Natural killer cell (primary cell): ENCODE results near the gene DMRT1. TPM values are rescaled to one million over a fixed set of nuclear protein-coding genes. Genes with fewer than 3 reads are reported as not detected.
A peak's percentile ranks its signal among the peaks of the same experiment; 100 is the strongest.

Experiments used
- ATAC-seq, 3 donors: fragments of 150-1000 bp in 2 of 3; fragments of 200-7000 bp in 1 of 3; cut with Tn5 transposase; 1 replicate in 1 of 3; 2 replicates in 2 of 3; pipeline ENCODE4 v1.10.0; 2021; ENCODE audit warnings: mild to moderate bottlenecking in 2 of 3, moderate library complexity in 2 of 3
- DNase-seq, 2 donors: peaks; one replicate each; pipeline versions ENCODE4 v3.0.0 to v3.0.0-alpha.2; 2013 to 2021; ENCODE audit warnings: mixed read lengths in 1 of 2
- H3K27ac ChIP-seq: one replicate; pipeline ENCODE4 v1.5.1; 2013; ENCODE audit warnings: mild to moderate bottlenecking, low read length
- H3K27me3 ChIP-seq: one replicate; pipeline ENCODE4 v1.6.1; 2013; ENCODE audit warnings: low read length; ENCODE audit not compliant: control insufficient read depth, insufficient read depth
- H3K36me3 ChIP-seq: one replicate; pipeline ENCODE4 v1.6.1; 2013; ENCODE audit warnings: low read length; ENCODE audit not compliant: control insufficient read depth, insufficient read depth
- H3K4me1 ChIP-seq: one replicate; pipeline ENCODE4 v1.6.1; 2013; ENCODE audit warnings: low read length; ENCODE audit not compliant: control insufficient read depth, insufficient read depth
- H3K4me3 ChIP-seq: one replicate; pipeline ENCODE4 v1.5.1; 2013; ENCODE audit warnings: low read length
- H3K9me3 ChIP-seq: one replicate; pipeline ENCODE4 v1.6.1; 2013; ENCODE audit warnings: low read length; ENCODE audit not compliant: control insufficient read depth, insufficient read depth
- H3K27ac Mint-ChIP-seq, 2 donors: one replicate each; pipeline ENCODE4 v1.8.0; 2022; ENCODE audit warnings: mild to moderate bottlenecking in 2 of 2, mixed read lengths in 2 of 2, moderate library complexity in 1 of 2
- H3K27me3 Mint-ChIP-seq, 2 donors: one replicate each; pipeline ENCODE4 v1.8.0; 2022; ENCODE audit warnings: low read depth in 2 of 2, mixed read lengths in 2 of 2
- H3K36me3 Mint-ChIP-seq: one replicate; pipeline ENCODE4 v1.8.0; 2022; ENCODE audit warnings: mixed read lengths
- H3K4me1 Mint-ChIP-seq, 2 donors: one replicate each; pipeline ENCODE4 v1.8.0; 2022; ENCODE audit warnings: mixed read lengths in 2 of 2
- H3K4me3 Mint-ChIP-seq: one replicate; pipeline ENCODE4 v1.8.0; 2022; ENCODE audit warnings: mild to moderate bottlenecking, moderate library complexity, mixed read lengths
- H3K9me3 Mint-ChIP-seq, 2 donors: one replicate each; pipeline ENCODE4 v1.8.0; 2022; ENCODE audit warnings: mixed read lengths in 2 of 2
- CTCF ChIP-seq: fragments of 200-600 bp; IDR thresholded peaks from one replicate; pipeline ENCODE4 v1.8.0; 2022; ENCODE audit warnings: antibody characterized with exemption
- WGBS: methylation state at CpG from one replicate; pipeline ENCODE4 v1.1.7; 2013; ENCODE audit warnings: missing lambda C conversion rate; ENCODE audit not compliant: insufficient coverage; 5-methylcytosine and 5-hydroxymethylcytosine counted together
- intact Hi-C: fragments of 100-400 bp; cut with micrococcal nuclease; formaldehyde crosslinking; loops from one replicate; pipeline ENCODE4 v1.14.2; 2022
- total RNA-seq, 4 donors: library from RNA; stranded (reverse); fragments of 120-200 nt in 1 of 4; gene quantifications; one replicate each; pipeline versions ENCODE4 v1.2.3 to v1.2.4, GENCODE V29; 2013 to 2022

The DMRT1 gene
- total RNA-seq, 3 donors from 2014 or later (not counting 1 experiment from before 2014, with no cell fraction given) = not detected

- Mint-ChIP-seq H3K4me3 (peak overlapping the region; percentile 42), H3K36me3 (no peaks in the 10 kb centered on the region), H3K27ac (no peak overlapping the region), H3K4me1 (peaks cover 5 to 6% of the 10 kb centered on the region in 2 donors), H3K9me3 (no peaks in the 10 kb centered on the region), H3K27me3 (peaks cover 56 to 76% of the 10 kb centered on the region in 2 donors)
- H3K27ac ChIP-seq = no peak overlapping the region
- no peaks in the 10 kb centered on the region for H3K36me3 ChIP-seq
- DNase-seq = no peak
- H3K4me1 ChIP-seq = peaks cover 29% of the 10 kb centered on the region
- no peak for ATAC-seq
- WGBS = 12% methylated on average over 57 of the region's 57 CpGs
- no peak overlapping the region for H3K4me3 ChIP-seq
- peaks cover 67% of the 10 kb centered on the region for H3K27me3 ChIP-seq
- TF ChIP-seq CTCF = no peak
- intact Hi-C loops = no loop called here
- no peaks in the 10 kb centered on the region for H3K9me3 ChIP-seq
These were observed 128.9 kb downstream of the DMRT1 start for GRCh38 chr9:970151-970996.

DNA sequence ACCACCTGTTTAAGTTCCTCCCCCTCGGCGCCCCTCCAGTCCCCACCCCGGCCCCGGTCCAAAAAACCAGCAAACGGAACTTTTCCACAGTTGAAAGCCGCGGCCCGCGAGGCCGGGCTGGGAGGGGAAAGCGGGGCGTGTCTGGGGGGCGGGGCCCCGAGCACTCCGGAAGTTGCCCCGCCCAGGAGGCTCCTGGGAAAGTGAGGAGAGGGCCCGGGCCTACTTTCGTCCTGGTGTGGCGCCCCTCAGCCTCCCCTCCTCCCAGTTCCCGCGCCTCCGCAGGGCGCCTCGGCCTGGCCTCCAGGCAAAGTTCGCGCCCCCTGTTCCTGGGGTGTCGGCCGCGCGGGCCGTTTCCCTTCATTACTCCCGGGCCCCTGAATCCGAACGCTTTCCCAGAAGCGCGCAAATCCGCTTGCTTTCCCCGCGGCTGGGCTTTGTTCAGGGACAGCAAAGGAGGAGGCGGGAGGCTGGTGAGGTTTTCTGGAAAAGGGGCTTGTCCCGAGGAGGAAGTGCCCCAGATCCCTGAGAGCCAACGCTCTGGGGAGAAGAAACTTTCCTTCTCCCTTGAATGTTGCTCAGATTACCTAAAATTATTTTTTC lies 130.5 kb downstream of the DMRT1 start:
- Mint-ChIP-seq H3K4me3 (peak overlapping the region; percentile 31), H3K36me3 (no peaks in the 10 kb centered on the region), H3K27ac (no peak overlapping the region), H3K4me1 (peaks cover 5 to 6% of the 10 kb centered on the region in 2 donors), H3K9me3 (no peaks in the 10 kb centered on the region), H3K27me3 (peaks cover 61 to 69% of the 10 kb centered on the region in 2 donors)
- WGBS = 4% methylated on average over 42 of the region's 42 CpGs
- H3K36me3 ChIP-seq = no peaks in the 10 kb centered on the region
- DNase-seq = no peak
- H3K4me1 ChIP-seq = peaks cover 29% of the 10 kb centered on the region
- no peak for ATAC-seq
- intact Hi-C loops = no loop called here
- H3K4me3 ChIP-seq = no peak overlapping the region
- no peak overlapping the region for H3K27ac ChIP-seq
- peaks cover 69% of the 10 kb centered on the region for H3K27me3 ChIP-seq
- no peaks in the 10 kb centered on the region for H3K9me3 ChIP-seq
- no peak for TF ChIP-seq CTCF

- DNase-seq (no peak), ATAC-seq (no peak)
- H3K27ac ChIP-seq = no peak overlapping the region
- H3K9me3 Mint-ChIP-seq = no peaks in the 10 kb centered on the region
- no peaks in the 10 kb centered on the region for H3K36me3 Mint-ChIP-seq
- H3K27ac Mint-ChIP-seq = no peak overlapping the region
- TF ChIP-seq CTCF = no peak
- H3K27me3 Mint-ChIP-seq = peaks cover 58 to 62% of the 10 kb centered on the region in 2 donors
- H3K4me3 Mint-ChIP-seq = peak overlapping the region; percentile 31
- peaks cover 29% of the 10 kb centered on the region for H3K4me1 ChIP-seq
- H3K9me3 ChIP-seq = no peaks in the 10 kb centered on the region
- H3K27me3 ChIP-seq = peaks cover 66% of the 10 kb centered on the region
- H3K36me3 ChIP-seq = no peaks in the 10 kb centered on the region
- intact Hi-C loops = no loop called here
- whole genome bisulfite sequencing = 7% methylated on average over 68 of the region's 68 CpGs
- H3K4me3 ChIP-seq = no peak overlapping the region
- peaks cover 4 to 5% of the 10 kb centered on the region in 2 donors for H3K4me1 Mint-ChIP-seq
These were observed 131.2 kb downstream of the DMRT1 start for GRCh38 chr9:972501-973294.
